ENCODE results near the gene RIOK3. TPM values are rescaled to one million over a fixed set of nuclear protein-coding genes. Genes with fewer than 3 reads are reported as not detected.
A peak's percentile ranks its signal among the peaks of the same experiment; 100 is the strongest.

Gene RIOK3
- polyA plus RNA-seq, 1 donor, result 93.8 TPM

GRCh38 chr18:23448291-23448690, 4.8 kb upstream of the RIOK3 start:
- no peak for DNase-seq
- no peak overlapping the region for H3K4me3 ChIP-seq (ENCODE audit: low read length)
- H3K9me3 ChIP-seq (ENCODE audit: control insufficient read depth, low read depth, low read length), result no peaks in the 10 kb centered on the region
- WGBS (ENCODE audit: insufficient coverage, low lambda C conversion rate), result 100% methylated on average over 1 of the region's 1 CpG
- no peak overlapping the region for H3K27ac ChIP-seq (ENCODE audit: low read length)
- H3K27me3 ChIP-seq (ENCODE audit: control insufficient read depth, insufficient read depth, low read length), result no peaks in the 10 kb centered on the region
- H3K36me3 ChIP-seq (ENCODE audit: control insufficient read depth, insufficient read depth, low read length), result no peaks in the 10 kb centered on the region
- peaks cover 8% of the 10 kb centered on the region for H3K4me1 ChIP-seq (ENCODE audit: control insufficient read depth, insufficient read depth, low read length)

DNA sequence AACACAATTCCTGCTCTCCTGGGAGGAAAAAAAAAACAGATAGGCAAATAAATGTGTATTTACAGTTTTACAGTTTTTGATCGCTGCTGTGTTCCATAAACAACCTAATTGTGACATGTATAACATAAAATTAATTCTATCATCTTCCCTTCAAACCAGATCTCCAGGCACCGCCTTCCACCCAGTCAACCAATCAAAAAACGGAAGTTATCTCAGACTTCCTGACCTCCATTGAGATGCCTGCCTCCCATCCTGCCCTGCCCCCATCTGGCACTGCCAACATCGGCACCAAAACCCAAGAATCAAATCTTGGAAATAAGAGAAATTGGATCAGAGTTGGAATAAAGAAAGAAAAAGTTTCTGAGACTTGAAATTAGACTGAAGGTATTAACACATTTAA, 3.1 kb upstream of the RIOK3 start:
- Histone ChIP-seq H3K4me3 (ENCODE audit: low read length) (no peak overlapping the region), H3K27ac (ENCODE audit: low read length) (no peak overlapping the region), H3K36me3 (ENCODE audit: control insufficient read depth, insufficient read depth, low read length) (no peaks in the 10 kb centered on the region), H3K4me1 (ENCODE audit: control insufficient read depth, insufficient read depth, low read length) (peaks cover 8% of the 10 kb centered on the region), H3K9me3 (ENCODE audit: control insufficient read depth, low read depth, low read length) (peaks cover under 1% of the 10 kb centered on the region), H3K27me3 (ENCODE audit: control insufficient read depth, insufficient read depth, low read length) (no peaks in the 10 kb centered on the region)
- 100% methylated on average over 1 of the region's 4 CpGs for WGBS (ENCODE audit: insufficient coverage, low lambda C conversion rate)
- DNase-seq, result no peak

- 100% methylated on average over 4 of the region's 18 CpGs for WGBS (ENCODE audit: insufficient coverage, low lambda C conversion rate)
- Histone ChIP-seq H3K27ac (ENCODE audit: low read length) (no peak overlapping the region), H3K36me3 (ENCODE audit: control insufficient read depth, insufficient read depth, low read length) (no peaks in the 10 kb centered on the region), H3K9me3 (ENCODE audit: control insufficient read depth, low read depth, low read length) (peaks cover 3% of the 10 kb centered on the region), H3K27me3 (ENCODE audit: control insufficient read depth, insufficient read depth, low read length) (no peaks in the 10 kb centered on the region), H3K4me3 (ENCODE audit: low read length) (no peak overlapping the region), H3K4me1 (ENCODE audit: control insufficient read depth, insufficient read depth, low read length) (peaks cover 8% of the 10 kb centered on the region)
- DNase-seq, result no peak
Observed at GRCh38 chr18:23451011-23451410, 2.1 kb upstream of the RIOK3 start.

DNA sequence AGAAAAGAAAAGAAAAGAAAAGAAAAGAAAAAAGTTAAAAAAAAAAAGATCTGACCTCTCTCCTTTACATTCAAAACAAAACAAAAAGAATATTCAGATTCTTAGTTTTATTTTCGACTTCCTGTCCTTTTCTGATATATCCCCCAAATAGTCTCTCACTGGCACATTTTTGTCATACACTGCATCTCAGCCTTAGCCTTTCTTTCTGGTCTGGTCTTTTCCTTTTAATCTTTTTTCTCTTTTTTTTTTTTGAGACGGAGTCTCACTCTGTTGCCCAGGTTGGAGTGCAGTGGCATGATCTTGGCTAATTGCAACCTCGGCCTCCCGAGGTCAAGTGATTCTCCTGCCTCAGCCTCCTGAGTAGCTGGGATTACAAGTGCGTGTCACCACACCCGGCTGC, 1.6 kb upstream of the RIOK3 start:
- Histone ChIP-seq H3K4me3 (ENCODE audit: low read length) (no peak overlapping the region), H3K27me3 (ENCODE audit: control insufficient read depth, insufficient read depth, low read length) (no peaks in the 10 kb centered on the region), H3K36me3 (ENCODE audit: control insufficient read depth, insufficient read depth, low read length) (no peaks in the 10 kb centered on the region), H3K9me3 (ENCODE audit: control insufficient read depth, low read depth, low read length) (peaks cover 3% of the 10 kb centered on the region), H3K4me1 (ENCODE audit: control insufficient read depth, insufficient read depth, low read length) (peaks cover 8% of the 10 kb centered on the region), H3K27ac (ENCODE audit: low read length) (no peak overlapping the region)
- WGBS (ENCODE audit: insufficient coverage, low lambda C conversion rate), result 100% methylated on average over 1 of the region's 6 CpGs
- no peak for DNase-seq

- H3K4me1 ChIP-seq (ENCODE audit: control insufficient read depth, insufficient read depth, low read length), result peaks cover 8% of the 10 kb centered on the region
- H3K27ac ChIP-seq (ENCODE audit: low read length), result peak overlapping the region; percentile 97
- no peaks in the 10 kb centered on the region for H3K27me3 ChIP-seq (ENCODE audit: control insufficient read depth, insufficient read depth, low read length)
- peaks cover 3% of the 10 kb centered on the region for H3K9me3 ChIP-seq (ENCODE audit: control insufficient read depth, low read depth, low read length)
- H3K4me3 ChIP-seq (ENCODE audit: low read length), result peak overlapping the region; percentile 97
- H3K36me3 ChIP-seq (ENCODE audit: control insufficient read depth, insufficient read depth, low read length), result no peaks in the 10 kb centered on the region
- 20% methylated on average over 1 of the region's 3 CpGs for WGBS (ENCODE audit: insufficient coverage, low lambda C conversion rate)
- DNase-seq, result no peak
Observed at GRCh38 chr18:23452347-23452727, 750 bp upstream of the RIOK3 start.

DNA sequence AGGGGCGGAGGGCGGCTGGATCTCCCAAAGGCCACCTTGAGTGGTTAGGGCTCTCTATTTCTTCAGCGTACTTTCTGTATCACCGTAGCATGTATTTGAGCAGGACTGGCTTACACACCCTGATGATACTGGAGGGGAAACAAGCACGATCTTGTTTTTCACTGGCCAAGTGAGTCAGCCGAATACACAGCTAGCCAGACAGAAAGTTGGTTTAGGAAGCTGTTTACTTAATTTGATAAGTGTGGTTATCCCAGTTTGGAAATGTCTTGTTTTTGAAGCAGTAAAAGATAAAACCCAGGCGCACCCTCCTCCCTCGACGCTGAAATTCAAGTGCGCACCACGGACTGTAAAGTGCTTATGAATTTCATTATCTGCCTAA, 582 bp downstream of the RIOK3 start:
- Histone ChIP-seq H3K4me1 (ENCODE audit: control insufficient read depth, insufficient read depth, low read length) (peaks cover 18% of the 10 kb centered on the region), H3K36me3 (ENCODE audit: control insufficient read depth, insufficient read depth, low read length) (no peaks in the 10 kb centered on the region), H3K4me3 (ENCODE audit: low read length) (peak overlapping the region; percentile 97), H3K27ac (ENCODE audit: low read length) (peak overlapping the region; percentile 97), H3K27me3 (ENCODE audit: control insufficient read depth, insufficient read depth, low read length) (no peaks in the 10 kb centered on the region), H3K9me3 (ENCODE audit: control insufficient read depth, low read depth, low read length) (peaks cover 3% of the 10 kb centered on the region)
- DNase-seq, result peak in 1 of 2 donors; percentile 52
- 18% methylated on average over 3 of the region's 11 CpGs for WGBS (ENCODE audit: insufficient coverage, low lambda C conversion rate)

DNA sequence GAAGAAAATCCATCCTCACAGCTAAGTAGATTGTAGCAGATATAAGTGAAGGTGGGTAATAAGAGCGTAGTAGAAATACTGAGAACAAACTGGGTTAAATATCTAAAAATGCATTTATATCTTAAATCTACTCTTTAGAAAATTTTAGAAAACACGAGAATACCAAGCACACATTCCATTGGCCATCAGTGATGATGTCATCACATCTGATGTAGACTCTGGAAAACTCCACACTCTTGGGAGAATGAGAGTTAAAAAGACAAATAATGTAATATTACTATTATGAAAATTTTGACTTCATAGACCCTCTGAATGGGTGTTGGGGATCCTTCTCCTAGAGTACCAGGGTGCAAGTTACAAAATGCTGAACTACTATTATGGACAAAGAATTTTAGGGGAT, 3.7 kb downstream of the RIOK3 start:
- H3K27me3 ChIP-seq (ENCODE audit: control insufficient read depth, insufficient read depth, low read length), result no peaks in the 10 kb centered on the region
- H3K9me3 ChIP-seq (ENCODE audit: control insufficient read depth, low read depth, low read length), result peaks cover 3% of the 10 kb centered on the region
- H3K27ac ChIP-seq (ENCODE audit: low read length), result no peak overlapping the region
- H3K4me3 ChIP-seq (ENCODE audit: low read length), result no peak overlapping the region
- peaks cover 4% of the 10 kb centered on the region for H3K36me3 ChIP-seq (ENCODE audit: control insufficient read depth, insufficient read depth, low read length)
- no peak for DNase-seq
- peaks cover 37% of the 10 kb centered on the region for H3K4me1 ChIP-seq (ENCODE audit: control insufficient read depth, insufficient read depth, low read length)
- WGBS (ENCODE audit: insufficient coverage, low lambda C conversion rate), result no CpG with 5 or more reads among the region's 2 CpGs

GRCh38 chr18:23458830-23459529, 5.9 kb downstream of the RIOK3 start:
- H3K36me3 ChIP-seq (ENCODE audit: control insufficient read depth, insufficient read depth, low read length), result peaks cover 21% of the 10 kb centered on the region
- peak overlapping the region; percentile 23 for H3K27ac ChIP-seq (ENCODE audit: low read length)
- 100% methylated on average over 1 of the region's 3 CpGs for WGBS (ENCODE audit: insufficient coverage, low lambda C conversion rate)
- peaks cover 3% of the 10 kb centered on the region for H3K9me3 ChIP-seq (ENCODE audit: control insufficient read depth, low read depth, low read length)
- peaks cover 29% of the 10 kb centered on the region for H3K4me1 ChIP-seq (ENCODE audit: control insufficient read depth, insufficient read depth, low read length)
- DNase-seq, result peak in 1 of 2 donors; percentile 17
- no peak overlapping the region for H3K4me3 ChIP-seq (ENCODE audit: low read length)
- no peaks in the 10 kb centered on the region for H3K27me3 ChIP-seq (ENCODE audit: control insufficient read depth, insufficient read depth, low read length)

DNA sequence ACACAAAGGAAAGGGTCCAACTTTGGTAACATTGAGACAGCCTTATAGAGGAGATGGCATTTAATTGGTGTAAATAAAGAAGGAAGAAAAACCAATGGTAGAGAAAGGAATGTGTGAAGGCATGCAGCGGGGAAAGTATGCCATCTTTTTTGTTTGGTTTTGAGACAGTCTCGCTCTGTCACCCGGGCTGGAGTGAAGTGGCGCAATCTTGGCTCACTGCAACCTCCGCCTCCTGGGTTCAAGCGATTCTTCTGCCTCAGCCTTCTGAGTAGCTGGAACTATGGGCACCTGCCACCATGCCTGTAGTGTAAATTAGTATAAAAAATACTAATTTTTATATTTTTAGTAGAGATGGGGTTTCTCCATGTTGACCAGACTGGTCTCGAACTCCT, 6.4 kb downstream of the RIOK3 start:
- no peak overlapping the region for H3K4me3 ChIP-seq (ENCODE audit: low read length)
- peaks cover 3% of the 10 kb centered on the region for H3K9me3 ChIP-seq (ENCODE audit: control insufficient read depth, low read depth, low read length)
- peaks cover 25% of the 10 kb centered on the region for H3K36me3 ChIP-seq (ENCODE audit: control insufficient read depth, insufficient read depth, low read length)
- H3K27ac ChIP-seq (ENCODE audit: low read length), result peak overlapping the region; percentile 85
- H3K27me3 ChIP-seq (ENCODE audit: control insufficient read depth, insufficient read depth, low read length), result no peaks in the 10 kb centered on the region
- WGBS (ENCODE audit: insufficient coverage, low lambda C conversion rate), result no CpG with 5 or more reads among the region's 7 CpGs
- DNase-seq, result no peak
- H3K4me1 ChIP-seq (ENCODE audit: control insufficient read depth, insufficient read depth, low read length), result peaks cover 29% of the 10 kb centered on the region

GRCh38 chr18:23460285-23461273, 7.5 kb downstream of the RIOK3 start:
- H3K9me3 ChIP-seq (ENCODE audit: control insufficient read depth, low read depth, low read length), result no peaks in the 10 kb centered on the region
- peaks cover 29% of the 10 kb centered on the region for H3K4me1 ChIP-seq (ENCODE audit: control insufficient read depth, insufficient read depth, low read length)
- peak overlapping the region; percentile 85 for H3K27ac ChIP-seq (ENCODE audit: low read length)
- no peaks in the 10 kb centered on the region for H3K27me3 ChIP-seq (ENCODE audit: control insufficient read depth, insufficient read depth, low read length)
- no CpG with 5 or more reads among the region's 2 CpGs for WGBS (ENCODE audit: insufficient coverage, low lambda C conversion rate)
- peak; percentile 79 to 89 for DNase-seq
- H3K4me3 ChIP-seq (ENCODE audit: low read length), result no peak overlapping the region
- H3K36me3 ChIP-seq (ENCODE audit: control insufficient read depth, insufficient read depth, low read length), result peaks cover 28% of the 10 kb centered on the region

Data from large intestine (tissue), 3 donors.